ENCODE data around the gene GRAMD4.
"Not testable (repeated sequence)": the region's sequence is repeated elsewhere in the genome, so short reads cannot be mapped to it uniquely, and the experiment has no call there.

The GRAMD4 gene

GRCh38 chr22:46621243-46621930 lies 1.2 kb downstream of the GRAMD4 start:
- not testable (repeated sequence) for DNase-seq

GRCh38 chr22:46622081-46622521 lies 1.9 kb downstream of the GRAMD4 start:
- DNase-seq = no peak

- DNase-seq = no peak
Observed at GRCh38 chr22:46625113-46625842, 5.1 kb downstream of the GRAMD4 start.

GRCh38 chr22:46625843-46626349 lies 5.7 kb downstream of the GRAMD4 start:
- no peak for DNase-seq

GRCh38 chr22:46626356-46626755 lies 6.2 kb downstream of the GRAMD4 start:
- no peak for DNase-seq

GRCh38 chr22:46626911-46627805 lies 7.0 kb downstream of the GRAMD4 start:
- no peak for DNase-seq

- DNase-seq = no peak
Observed at GRCh38 chr22:46627806-46628482, 7.8 kb downstream of the GRAMD4 start.

GRCh38 chr22:46628756-46629155 lies 8.6 kb downstream of the GRAMD4 start:
- no peak for DNase-seq

- no peak for DNase-seq
Observed at GRCh38 chr22:46629291-46629690, 9.1 kb downstream of the GRAMD4 start.

GRCh38 chr22:46631113-46631512 lies 10.9 kb downstream of the GRAMD4 start:
- DNase-seq = no peak

GRCh38 chr22:46632646-46633249 lies 12.6 kb downstream of the GRAMD4 start:
- no peak for DNase-seq

- DNase-seq = no peak
Observed at GRCh38 chr22:46633334-46633890, 13.2 kb downstream of the GRAMD4 start.

GRCh38 chr22:46634011-46634699 lies 14.0 kb downstream of the GRAMD4 start:
- DNase-seq = no peak

- not testable (repeated sequence) for DNase-seq
Observed at GRCh38 chr22:46634973-46635685, 14.9 kb downstream of the GRAMD4 start.

GRCh38 chr22:46635756-46636155 lies 15.6 kb downstream of the GRAMD4 start:
- DNase-seq = no peak

- no peak for DNase-seq
Observed at GRCh38 chr22:46636221-46637002, 16.2 kb downstream of the GRAMD4 start.

GRCh38 chr22:46637711-46638600 lies 17.8 kb downstream of the GRAMD4 start:
- DNase-seq = no peak

GRCh38 chr22:46638601-46639431 lies 18.6 kb downstream of the GRAMD4 start:
- no peak for DNase-seq
